Neural crest cell (in vitro differentiated cells): ENCODE measurements around the gene SPAG17. TPM values are rescaled to one million over a fixed set of nuclear protein-coding genes. Genes with fewer than 3 reads are reported as not detected.

Source experiments
- DNase-seq: peaks from one replicate; pipeline ENCODE4 v3.0.0; 2021; ENCODE audit warnings: low read depth, mixed read lengths, low spot score
- H3K27ac Mint-ChIP-seq: one replicate; pipeline ENCODE4 v1.8.0; 2021; ENCODE audit warnings: mild to moderate bottlenecking, mixed read lengths; ENCODE audit not compliant: unreplicated experiment
- H3K27me3 Mint-ChIP-seq: 2 replicates; pipeline ENCODE4 v1.8.0; 2021; ENCODE audit warnings: low read depth, mild to moderate bottlenecking, mixed read lengths
- H3K36me3 Mint-ChIP-seq: 2 replicates; pipeline ENCODE4 v1.8.0; 2021; ENCODE audit warnings: low read depth, mild to moderate bottlenecking, mixed read lengths
- H3K4me1 Mint-ChIP-seq: 2 replicates; pipeline ENCODE4 v1.8.0; 2021; ENCODE audit warnings: mixed read lengths
- H3K4me3 Mint-ChIP-seq: one replicate; pipeline ENCODE4 v1.8.0; 2021; ENCODE audit warnings: mild to moderate bottlenecking, mixed read lengths
- H3K9me3 Mint-ChIP-seq: 2 replicates; pipeline ENCODE4 v1.8.0; 2021; ENCODE audit warnings: mixed read lengths
- CTCF ChIP-seq: fragments of 200-600 bp; sonication (generic); conservative IDR thresholded peaks from 2 replicates; pipeline ENCODE4 v1.5.0; 2021; ENCODE audit warnings: antibody characterized with exemption, mild to moderate bottlenecking
- total RNA-seq: library from RNA; stranded (reverse); gene quantifications from 2 replicates; pipeline ENCODE4 v1.2.1, GENCODE V29; 2021

The SPAG17 gene
- total RNA-seq, 1 donor from 2014 or later: 1.5 TPM

GRCh38 chr1:118084400-118084799, 100.6 kb downstream of the SPAG17 start:
- H3K9me3 Mint-ChIP-seq: no peaks in the 10 kb centered on the region
- TF ChIP-seq CTCF: no peak
- no peaks in the 10 kb centered on the region for H3K36me3 Mint-ChIP-seq
- no peaks in the 10 kb centered on the region for H3K4me1 Mint-ChIP-seq
- DNase-seq: no peak
- no peak overlapping the region for H3K27ac Mint-ChIP-seq
- H3K27me3 Mint-ChIP-seq: no peaks in the 10 kb centered on the region
- H3K4me3 Mint-ChIP-seq: no peak overlapping the region

- Mint-ChIP-seq H3K27me3 (no peaks in the 10 kb centered on the region), H3K4me1 (no peaks in the 10 kb centered on the region), H3K27ac (no peak overlapping the region)
Observed at GRCh38 chr1:118082984-118083383, 102.0 kb downstream of the SPAG17 start.

GRCh38 chr1:118081387-118081786, 103.6 kb downstream of the SPAG17 start:
- no peaks in the 10 kb centered on the region for H3K27me3 Mint-ChIP-seq
- no peaks in the 10 kb centered on the region for H3K4me1 Mint-ChIP-seq
- H3K36me3 Mint-ChIP-seq: no peaks in the 10 kb centered on the region
- no peak overlapping the region for H3K4me3 Mint-ChIP-seq
- no peak for TF ChIP-seq CTCF
- no peaks in the 10 kb centered on the region for H3K9me3 Mint-ChIP-seq
- no peak for DNase-seq
- no peak overlapping the region for H3K27ac Mint-ChIP-seq

More at GRCh38 chr1:118082984-118083383, 102.0 kb downstream of the SPAG17 start:
- no peak for TF ChIP-seq CTCF
- no peaks in the 10 kb centered on the region for H3K36me3 Mint-ChIP-seq
- H3K9me3 Mint-ChIP-seq: no peaks in the 10 kb centered on the region
- H3K4me3 Mint-ChIP-seq: no peak overlapping the region
- DNase-seq: no peak

- TF ChIP-seq CTCF: peak; percentile 75
- H3K9me3 Mint-ChIP-seq: no peaks in the 10 kb centered on the region
- H3K4me3 Mint-ChIP-seq: no peak overlapping the region
Observed at GRCh38 chr1:118077331-118078045, 107.5 kb downstream of the SPAG17 start.

GRCh38 chr1:118075116-118075515, 109.9 kb downstream of the SPAG17 start:
- DNase-seq: no peak
- Mint-ChIP-seq H3K27me3 (no peaks in the 10 kb centered on the region), H3K36me3 (no peaks in the 10 kb centered on the region), H3K4me1 (peaks cover 10% of the 10 kb centered on the region), H3K9me3 (no peaks in the 10 kb centered on the region), H3K4me3 (no peak overlapping the region), H3K27ac (no peak overlapping the region)
- TF ChIP-seq CTCF: no peak

More at GRCh38 chr1:118077331-118078045, 107.5 kb downstream of the SPAG17 start:
- no peak overlapping the region for H3K27ac Mint-ChIP-seq
- no peak for DNase-seq
- peaks cover 10% of the 10 kb centered on the region for H3K4me1 Mint-ChIP-seq
- no peaks in the 10 kb centered on the region for H3K27me3 Mint-ChIP-seq
- H3K36me3 Mint-ChIP-seq: no peaks in the 10 kb centered on the region
